ENCODE results near the gene ATN1. TPM values are rescaled to one million over a fixed set of nuclear protein-coding genes. Genes with fewer than 3 reads are reported as not detected.
A peak's percentile ranks its signal among the peaks of the same experiment; 100 is the strongest.

Gene ATN1
- total RNA-seq, 1 donor = 16.4 TPM

- TF ChIP-seq, protein P1, sequence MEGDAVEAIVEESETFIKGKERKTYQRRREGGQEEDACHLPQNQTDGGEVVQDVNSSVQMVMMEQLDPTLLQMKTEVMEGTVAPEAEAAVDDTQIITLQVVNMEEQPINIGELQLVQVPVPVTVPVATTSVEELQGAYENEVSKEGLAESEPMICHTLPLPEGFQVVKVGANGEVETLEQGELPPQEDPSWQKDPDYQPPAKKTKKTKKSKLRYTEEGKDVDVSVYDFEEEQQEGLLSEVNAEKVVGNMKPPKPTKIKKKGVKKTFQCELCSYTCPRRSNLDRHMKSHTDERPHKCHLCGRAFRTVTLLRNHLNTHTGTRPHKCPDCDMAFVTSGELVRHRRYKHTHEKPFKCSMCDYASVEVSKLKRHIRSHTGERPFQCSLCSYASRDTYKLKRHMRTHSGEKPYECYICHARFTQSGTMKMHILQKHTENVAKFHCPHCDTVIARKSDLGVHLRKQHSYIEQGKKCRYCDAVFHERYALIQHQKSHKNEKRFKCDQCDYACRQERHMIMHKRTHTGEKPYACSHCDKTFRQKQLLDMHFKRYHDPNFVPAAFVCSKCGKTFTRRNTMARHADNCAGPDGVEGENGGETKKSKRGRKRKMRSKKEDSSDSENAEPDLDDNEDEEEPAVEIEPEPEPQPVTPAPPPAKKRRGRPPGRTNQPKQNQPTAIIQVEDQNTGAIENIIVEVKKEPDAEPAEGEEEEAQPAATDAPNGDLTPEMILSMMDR (IDR thresholded peaks at IDR 0.05; ENCODE audit: insufficient read depth, low read depth, low read length) = peak; percentile 61
- H3K4me3 ChIP-seq (ENCODE audit: low read depth, low read length) = peak overlapping the region; percentile 39
- DNase-seq (ENCODE audit: low read depth) = peak; percentile 81
These were observed 34.0 kb downstream of the ATN1 start for GRCh38 chr12:6961695-6962284.

GRCh38 chr12:6962285-6963015 is 34.7 kb downstream of the ATN1 start:
- no peak overlapping the region for H3K4me3 ChIP-seq (ENCODE audit: low read depth, low read length)
- no peak for DNase-seq (ENCODE audit: low read depth)
- TF ChIP-seq, protein P1 (IDR thresholded peaks at IDR 0.05; ENCODE audit: insufficient read depth, low read depth, low read length) = no peak

- H3K4me3 ChIP-seq (ENCODE audit: low read depth, low read length) = no peak overlapping the region
- TF ChIP-seq, protein P1 (IDR thresholded peaks at IDR 0.05; ENCODE audit: insufficient read depth, low read depth, low read length) = no peak
- DNase-seq (ENCODE audit: low read depth) = no peak
These were observed 35.4 kb downstream of the ATN1 start for GRCh38 chr12:6963016-6963731.

DNA sequence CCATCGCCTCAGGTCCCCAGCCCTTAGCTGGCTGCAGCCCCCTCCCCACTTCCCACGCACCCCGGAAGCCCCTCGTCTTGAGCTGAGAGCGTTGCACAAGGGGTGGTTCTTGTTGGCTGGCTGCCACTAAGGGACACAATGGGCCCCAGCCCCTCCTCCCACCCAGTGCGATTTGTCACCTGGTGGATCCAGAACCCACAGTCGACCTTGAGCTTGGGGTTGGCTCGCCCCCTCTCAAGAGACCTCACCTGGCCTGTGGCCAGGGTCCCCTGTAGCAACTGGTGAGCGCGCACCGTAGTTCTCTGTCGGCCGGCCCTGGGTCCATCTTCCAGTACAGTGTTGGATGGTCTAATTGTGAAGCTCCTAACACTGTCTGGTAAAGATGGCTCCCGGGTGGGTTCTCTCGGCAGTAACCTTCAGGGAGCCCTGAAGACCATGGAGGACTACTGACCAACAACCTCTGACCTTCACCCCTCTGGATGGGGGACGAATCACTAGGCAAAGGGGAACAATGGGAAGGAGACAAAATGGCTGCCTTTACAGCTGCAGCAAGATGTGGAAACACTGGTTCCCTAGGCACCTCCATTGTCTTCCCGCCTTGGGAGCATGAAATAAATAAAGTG is 36.1 kb downstream of the ATN1 start:
- no peak overlapping the region for H3K4me3 ChIP-seq (ENCODE audit: low read depth, low read length)
- DNase-seq (ENCODE audit: low read depth) = no peak
- TF ChIP-seq, protein P1 (IDR thresholded peaks at IDR 0.05; ENCODE audit: insufficient read depth, low read depth, low read length) = no peak

- no peak overlapping the region for H3K4me3 ChIP-seq (ENCODE audit: low read depth, low read length)
- DNase-seq (ENCODE audit: low read depth) = no peak
- TF ChIP-seq, protein P1 (IDR thresholded peaks at IDR 0.05; ENCODE audit: insufficient read depth, low read depth, low read length) = no peak
These were observed 36.9 kb downstream of the ATN1 start for GRCh38 chr12:6964605-6965025.

- TF ChIP-seq, protein P1 (IDR thresholded peaks at IDR 0.05; ENCODE audit: insufficient read depth, low read depth, low read length) = peak; percentile 91
- peak; percentile 90 for DNase-seq (ENCODE audit: low read depth)
- H3K4me3 ChIP-seq (ENCODE audit: low read depth, low read length) = no peak overlapping the region
These were observed 37.4 kb downstream of the ATN1 start for GRCh38 chr12:6965026-6965661.
